HCT116 (cell line): ENCODE results near the gene BRAT1. TPM values are rescaled to one million over a fixed set of nuclear protein-coding genes. Genes with fewer than 3 reads are reported as not detected.

Experiments
- ATAC-seq: fragments of 200-7000 bp; cut with Tn5 transposase; 2 replicates; pipeline ENCODE4 v1.9.1; 2020; ENCODE audit warnings: mild to moderate bottlenecking, moderate library complexity
- BruUV-seq: library from RNA; stranded (reverse); fragments of 400-500 nt; replicated peaks from 2 replicates; lab custom pipeline; 2021; lab: Mats Ljungman, UMichigan
- CTCF ChIA-PET: fragments of 300-600 bp; sonication (Branson Sonifier 250); formaldehyde crosslinking; loops from one replicate; lab custom pipeline; 2021; ENCODE audit warnings: antibody characterized with exemption; lab: Charles Lee
- POLR2A ChIA-PET: fragments of 300-600, 350-600 bp; sonication (Branson Sonifier 250); formaldehyde crosslinking; loops from one replicate; lab custom pipeline; 2021; ENCODE audit warnings: antibody characterized with exemption; lab: Charles Lee
- RAD21 ChIA-PET, 2 experiments: fragments of 300-600 bp; sonication (Branson Sonifier 250); formaldehyde crosslinking; loops; one replicate each; lab custom pipeline; 2023; ENCODE audit warnings: low total read pairs in 2 of 2; ENCODE audit not compliant: uncharacterized antibody in 2 of 2, unreplicated experiment in 2 of 2, low non-redundant PET in 1 of 2; lab: Charles Lee
- DNase-seq: peaks from one replicate; pipeline ENCODE4 v3.0.0-alpha.2; 2010; ENCODE audit warnings: low read depth, low spot score
- H2AFZ ChIP-seq: fragments of 200-600 bp; shearing (Covaris generic), sonication (generic); 2 replicates; pipeline ENCODE4 v1.6.1; 2017; ENCODE audit warnings: low read depth, mixed run types, mixed read lengths, antibody characterized with exemption, low read length; ENCODE audit not compliant: poor library complexity, severe bottlenecking
- H3K27ac ChIP-seq: 2 replicates; pipeline ENCODE4 v1.5.1; 2012; ENCODE audit warnings: low read depth, low read length
- H3K27me3 ChIP-seq: fragments of 200-600 bp; sonication (generic); 2 replicates; pipeline ENCODE4 v1.6.1; 2016; ENCODE audit warnings: mixed run types, low read length, mixed read lengths; ENCODE audit not compliant: insufficient read depth
- H3K36me3 ChIP-seq, 2 experiments: fragments of 200-500 bp in 1 of 2; fragments of 200-600 bp in 1 of 2; sonication (Bioruptor generic) in 1 of 2; sonication (generic) in 1 of 2; 2 replicates each; pipeline versions ENCODE4 v1.5.1 to v1.6.1; 2014 to 2016; ENCODE audit warnings: low read length in 2 of 2, inconsistent platforms in 1 of 2, mixed read lengths in 1 of 2, mixed run types in 1 of 2; ENCODE audit not compliant: insufficient read depth in 2 of 2, control insufficient read depth in 1 of 2
- H3K4me1 ChIP-seq, 2 experiments: fragments of 200-600 bp in 1 of 2; sonication (generic) in 1 of 2; 2 replicates each; pipeline versions ENCODE4 v1.5.1 to v1.6.1; 2012 to 2017; ENCODE audit warnings: low read length in 2 of 2, inconsistent platforms in 1 of 2, mild to moderate bottlenecking in 1 of 2, mixed read lengths in 1 of 2, mixed run types in 1 of 2, moderate library complexity in 1 of 2; ENCODE audit not compliant: insufficient read depth in 2 of 2, control insufficient read depth in 1 of 2
- H3K4me2 ChIP-seq: fragments of 200-600 bp; sonication (generic); 2 replicates; pipeline ENCODE4 v1.6.1; 2017; ENCODE audit warnings: mixed run types, low read length, mixed read lengths
- H3K4me3 ChIP-seq, 2 experiments: fragments of 200-600 bp in 1 of 2; sonication (generic) in 1 of 2; replicated peaks in 1 of 2; 2 replicates each; pipeline ENCODE4 v1.5.1; 2011 to 2016; ENCODE audit warnings: low read length in 2 of 2, control low read depth in 1 of 2, low read depth in 1 of 2, mild to moderate bottlenecking in 1 of 2, mixed read lengths in 1 of 2, mixed run types in 1 of 2
- H3K79me2 ChIP-seq: fragments of 200-600 bp; sonication (generic); 2 replicates; pipeline ENCODE4 v1.6.1; 2017; ENCODE audit warnings: mild to moderate bottlenecking, mixed run types, low read length, moderate library complexity, mixed read lengths; ENCODE audit not compliant: insufficient read depth
- H3K9ac ChIP-seq: fragments of 200-600 bp; sonication (generic); 2 replicates; pipeline ENCODE4 v1.6.1; 2016; ENCODE audit warnings: low read length, mixed read lengths
- H3K9me2 ChIP-seq: fragments of 200-600 bp; sonication (generic), shearing (Covaris generic); 2 replicates; pipeline ENCODE4 v1.6.1; 2017; ENCODE audit warnings: mixed run types, mild to moderate bottlenecking, moderate library complexity; ENCODE audit not compliant: insufficient read depth
- H3K9me3 ChIP-seq, 2 experiments: fragments of 200-500 bp in 1 of 2; fragments of 200-600 bp in 1 of 2; sonication (Bioruptor generic) in 1 of 2; sonication (generic) in 1 of 2; 2 replicates each; pipeline ENCODE4 v1.6.1; 2014 to 2017; ENCODE audit warnings: low read length in 2 of 2, mixed read lengths in 2 of 2, inconsistent platforms in 1 of 2, low read depth in 1 of 2, mild to moderate bottlenecking in 1 of 2, mixed run types in 1 of 2, moderate library complexity in 1 of 2; ENCODE audit not compliant: control insufficient read depth in 1 of 2, insufficient read depth in 1 of 2
- H4K20me1 ChIP-seq: fragments of 200-600 bp; sonication (generic), shearing (Covaris generic); 2 replicates; pipeline ENCODE4 v1.6.1; 2017; ENCODE audit warnings: mixed run types, mild to moderate bottlenecking, moderate library complexity; ENCODE audit not compliant: insufficient read depth
- CBX3 ChIP-seq: IDR thresholded peaks from 2 replicates; pipeline ENCODE4 v1.6.1; 2012; ENCODE audit warnings: low read depth
- CTCF ChIP-seq, 3 experiments: fragments of 200-600 bp in 1 of 3; sonication (generic) in 1 of 3; IDR thresholded peaks in 2 of 3; conservative IDR thresholded peaks in 1 of 3; 2 replicates each; pipeline ENCODE4 v1.5.1; 2012 to 2017; ENCODE audit warnings: low read depth in 2 of 3, low read length in 2 of 3, antibody characterized with exemption in 1 of 3, borderline replicate concordance in 1 of 3, control low read depth in 1 of 3, mild to moderate bottlenecking in 1 of 3, mixed read lengths in 1 of 3, mixed run types in 1 of 3, moderate library complexity in 1 of 3; ENCODE audit not compliant: insufficient read depth in 1 of 3
- ELF1 ChIP-seq: IDR thresholded peaks from 2 replicates; pipeline ENCODE4 v1.6.1; 2012; ENCODE audit warnings: low read depth, borderline replicate concordance
- POLR2AphosphoS5 ChIP-seq: IDR thresholded peaks from 2 replicates; pipeline ENCODE4 v1.6.1; 2011; ENCODE audit warnings: mild to moderate bottlenecking, low read depth, low read length, moderate library complexity
- RAD21 ChIP-seq: IDR thresholded peaks from 2 replicates; pipeline ENCODE4 v1.6.1; 2012; ENCODE audit warnings: low read depth, mild to moderate bottlenecking
- SIN3A ChIP-seq: IDR thresholded peaks from 2 replicates; pipeline ENCODE4 v1.6.1; 2012; ENCODE audit warnings: low read depth
- SP1 ChIP-seq: IDR thresholded peaks from 2 replicates; pipeline ENCODE4 v1.6.1; 2012; ENCODE audit warnings: low read depth
- TCF7L2 ChIP-seq: IDR thresholded peaks from 2 replicates; pipeline ENCODE4 v1.7.0; 2011; ENCODE audit warnings: borderline replicate concordance, inconsistent platforms; ENCODE audit not compliant: insufficient read depth, insufficient read length; ENCODE audit errors: extremely low read depth
- YY1 ChIP-seq: IDR thresholded peaks from 2 replicates; pipeline ENCODE4 v1.6.1; 2011; ENCODE audit warnings: low read length, low read depth, moderate library complexity, mild to moderate bottlenecking; ENCODE audit not compliant: insufficient replicate concordance; ENCODE audit errors: extremely low read depth
- intact Hi-C: fragments of 100-400 bp; cut with micrococcal nuclease; formaldehyde crosslinking; loops from 2 replicates; pipeline ENCODE4 v1.10.0; 2022
- total RNA-seq: library from RNA; stranded (reverse); gene quantifications from one replicate; pipeline ENCODE4 v1.2.1, GENCODE V29; 2021; ENCODE audit not compliant: unreplicated experiment
- TF ChIP-seq, protein P1 (sequence below): IDR thresholded peaks from 2 replicates; pipeline ENCODE4 v1.6.1; 2012

Gene BRAT1
- total RNA-seq, 1 experiment from 2014 or later, result 47.6 TPM

DNA sequence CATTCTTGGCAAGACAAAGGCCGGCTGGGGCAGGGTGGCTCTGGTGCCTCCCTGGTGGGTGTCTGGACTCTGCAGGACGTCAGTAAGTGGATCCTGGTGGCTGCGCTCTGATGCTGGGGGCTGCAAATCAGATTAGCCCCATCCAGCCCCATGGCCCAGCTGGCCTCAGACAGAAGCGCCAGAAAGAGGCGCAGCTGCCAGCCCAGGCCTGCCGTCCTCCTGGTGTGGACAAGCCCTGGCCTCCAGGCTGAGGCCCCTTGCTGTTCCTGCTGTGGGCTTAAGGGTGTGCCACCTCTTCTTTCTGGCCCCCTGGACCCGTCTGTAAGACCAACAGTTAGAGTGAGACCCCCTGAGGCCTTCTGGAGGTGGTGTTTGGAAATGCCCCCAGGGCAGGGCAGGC is 41.6 kb downstream of the BRAT1 start:
- Histone ChIP-seq H3K9me3 (no peaks in the 10 kb centered on the region), H3K79me2 (no peaks in the 10 kb centered on the region), H2AFZ (no peak overlapping the region), H3K9ac (no peak overlapping the region)
- intact Hi-C loops, result no loop called here
- TF ChIP-seq TCF7L2, result no peak
- no peak for TF ChIP-seq ELF1
- TF ChIP-seq SIN3A, result no peak
- no peak for TF ChIP-seq CTCF (IDR thresholded peaks at IDR 0.05 in 2 of 3, conservative IDR thresholded peaks at IDR 0.05 in 1 of 3; ENCODE audit: borderline replicate concordance in 1 of 3, insufficient read depth in 1 of 3, low read depth in 2 of 3, low read length in 2 of 3)
- TF ChIP-seq CBX3, result no peak
- TF ChIP-seq, all 23 proteins: peak for 0
- ChIA-PET POLR2A (no interaction called here), CTCF (no interaction called here), RAD21 (no interaction called here)
- Histone ChIP-seq H3K4me3 (no peak overlapping the region), H3K4me2 (no peak overlapping the region), H3K9me2 (no peaks in the 10 kb centered on the region), H4K20me1 (no peaks in the 10 kb centered on the region), H3K27ac (no peak overlapping the region), H3K36me3 (no peaks in the 10 kb centered on the region), H3K27me3 (no peaks in the 10 kb centered on the region), H3K4me1 (peaks cover 4 to 19% of the 10 kb centered on the region in 2 experiments; a peak in 2 of 4 replicates)
- DNase-seq (no peak), ATAC-seq (no peak)
- no TSS peak for BruUV-seq

DNA sequence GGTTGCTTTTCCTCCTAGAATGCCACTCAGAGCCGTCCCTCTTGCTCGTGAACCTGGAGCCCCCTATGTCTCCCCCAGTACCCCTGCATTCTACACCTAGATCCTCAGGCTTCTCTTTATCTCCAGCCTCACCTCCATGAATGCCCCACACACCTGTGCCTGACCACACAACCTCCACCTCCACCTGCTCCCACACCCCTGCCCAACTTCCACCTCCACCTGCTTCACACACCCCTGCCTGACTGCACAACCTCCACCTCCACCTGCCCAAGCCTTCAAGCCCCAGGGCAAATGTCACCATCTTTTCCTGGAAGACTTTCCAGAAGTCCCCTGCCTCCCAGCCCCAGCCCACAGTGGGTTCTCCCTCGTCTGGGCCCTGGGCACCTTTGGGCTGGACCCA is 42.6 kb downstream of the BRAT1 start:
- intact Hi-C loops, result no loop called here
- TF ChIP-seq RAD21 (no peak), POLR2AphosphoS5 (no peak), SIN3A (no peak), ELF1 (no peak), SP1 (no peak), CTCF (IDR thresholded peaks at IDR 0.05 in 2 of 3, conservative IDR thresholded peaks at IDR 0.05 in 1 of 3; ENCODE audit: borderline replicate concordance in 1 of 3, insufficient read depth in 1 of 3, low read depth in 2 of 3, low read length in 2 of 3) (no peak), YY1 (no peak)
- TF ChIP-seq, protein P1, sequence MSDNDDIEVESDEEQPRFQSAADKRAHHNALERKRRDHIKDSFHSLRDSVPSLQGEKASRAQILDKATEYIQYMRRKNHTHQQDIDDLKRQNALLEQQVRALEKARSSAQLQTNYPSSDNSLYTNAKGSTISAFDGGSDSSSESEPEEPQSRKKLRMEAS, result no peak
- TF ChIP-seq, all 23 proteins: peak for 0
- H3K36me3 ChIP-seq, result no peaks in the 10 kb centered on the region
- H4K20me1 ChIP-seq, result no peaks in the 10 kb centered on the region
- DNase-seq (no peak), ATAC-seq (no peak)
- no peak overlapping the region for H3K9ac ChIP-seq
- RAD21 ChIA-PET, result no interaction called here
- no peaks in the 10 kb centered on the region for H3K79me2 ChIP-seq
- POLR2A ChIA-PET, result no interaction called here
- no peak overlapping the region for H2AFZ ChIP-seq
- CTCF ChIA-PET, result no interaction called here
- no TSS peak for BruUV-seq
- H3K4me2 ChIP-seq, result no peak overlapping the region
- no peaks in the 10 kb centered on the region for H3K27me3 ChIP-seq
- no peak overlapping the region for H3K4me3 ChIP-seq
- no peak overlapping the region for H3K27ac ChIP-seq
- no peaks in the 10 kb centered on the region for H3K9me3 ChIP-seq
- H3K4me1 ChIP-seq, result peaks cover 4 to 10% of the 10 kb centered on the region in 2 experiments; a peak in 2 of 4 replicates
- no peaks in the 10 kb centered on the region for H3K9me2 ChIP-seq
